HG02571 (cell line): ENCODE data around the gene EBPL.
"Not testable (repeated sequence)": the region's sequence is repeated elsewhere in the genome, so short reads cannot be mapped to it uniquely, and the experiment has no call there.

Experiments used
- ATAC-seq: cut with Tn5 transposase; IDR thresholded peaks from one replicate; pipeline ENCODE4 v1.9.1; 2021; ENCODE audit warnings: mild to moderate bottlenecking, moderate library complexity; ENCODE audit not compliant: unreplicated experiment

Gene EBPL

DNA sequence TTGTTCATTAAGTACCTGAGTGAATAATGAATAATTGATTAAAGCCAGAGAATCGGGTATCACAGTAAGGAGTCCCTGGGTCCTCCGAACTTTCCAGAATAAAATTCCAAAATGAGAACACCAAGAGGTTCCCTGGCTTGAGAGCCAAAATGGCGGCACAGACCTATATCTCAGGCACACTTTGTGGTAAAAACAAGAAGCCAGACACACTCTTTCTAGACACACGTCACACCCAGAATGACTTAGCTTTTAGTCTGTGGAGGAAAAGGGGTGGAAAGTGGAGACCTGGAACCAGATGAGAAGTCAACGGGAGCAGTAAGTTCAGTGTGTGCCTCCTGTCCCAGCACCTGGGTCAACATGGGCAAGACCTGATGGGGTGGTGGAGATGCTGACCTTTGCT is 54.6 kb downstream of the EBPL start:
- ATAC-seq = no peak

DNA sequence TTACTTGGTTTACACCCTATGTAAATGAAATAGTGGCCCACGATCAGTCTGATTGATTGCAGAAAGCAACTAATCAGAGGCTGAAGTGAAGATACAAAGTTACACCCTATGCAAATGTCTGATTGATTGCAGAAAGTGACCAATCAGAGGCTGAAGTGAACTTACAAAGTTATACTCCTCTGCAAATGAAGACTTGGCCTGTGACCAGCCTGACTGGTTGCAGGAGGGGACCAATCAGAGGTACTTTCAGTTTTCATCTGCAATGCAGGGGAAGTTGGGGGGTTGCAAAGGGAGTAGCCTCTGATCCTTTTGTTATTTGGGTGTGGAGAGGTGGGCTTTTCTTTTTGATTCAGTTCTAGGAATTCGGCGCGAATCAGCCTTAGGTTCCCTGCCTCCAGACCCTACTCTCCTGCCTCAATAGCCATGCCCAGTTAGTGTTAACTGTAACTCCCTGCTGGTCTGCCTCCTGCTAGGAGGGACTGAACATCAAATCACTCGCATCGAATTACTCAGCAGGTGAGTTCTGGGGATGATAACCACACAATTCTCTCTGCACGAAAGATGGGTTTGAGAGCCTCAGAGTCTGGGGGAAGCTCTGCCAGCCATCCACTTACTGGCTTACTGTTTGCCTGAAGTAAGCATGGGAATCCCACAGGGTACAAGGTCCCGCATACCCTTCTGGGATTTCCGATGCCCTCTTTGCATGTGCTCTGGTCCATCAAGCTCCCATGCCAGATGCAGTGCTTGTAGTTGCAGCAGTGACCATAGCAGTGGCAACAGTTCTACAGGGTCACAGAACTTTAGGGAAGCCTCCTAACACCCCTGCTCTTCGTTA is 55.5 kb downstream of the EBPL start:
- ATAC-seq = no peak

DNA sequence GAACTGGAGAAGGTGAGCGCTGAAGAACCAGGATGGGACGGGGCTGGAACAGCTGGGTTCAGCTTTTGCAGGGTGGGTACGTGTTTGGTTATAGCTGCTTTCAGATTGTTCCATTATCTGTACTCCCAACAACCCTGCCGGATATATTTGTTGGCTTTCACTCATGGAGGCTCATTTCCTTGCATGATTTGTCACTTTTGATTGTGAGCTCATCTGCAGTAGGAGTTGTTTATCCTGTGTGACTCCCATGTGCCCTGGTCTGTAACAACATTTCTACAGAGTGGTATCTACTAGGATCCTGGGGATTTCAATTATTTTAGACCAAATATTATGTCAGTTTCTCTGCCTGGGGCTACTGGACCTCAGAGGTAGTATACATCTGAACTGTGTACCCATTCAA is 57.6 kb downstream of the EBPL start:
- no peak for ATAC-seq

DNA sequence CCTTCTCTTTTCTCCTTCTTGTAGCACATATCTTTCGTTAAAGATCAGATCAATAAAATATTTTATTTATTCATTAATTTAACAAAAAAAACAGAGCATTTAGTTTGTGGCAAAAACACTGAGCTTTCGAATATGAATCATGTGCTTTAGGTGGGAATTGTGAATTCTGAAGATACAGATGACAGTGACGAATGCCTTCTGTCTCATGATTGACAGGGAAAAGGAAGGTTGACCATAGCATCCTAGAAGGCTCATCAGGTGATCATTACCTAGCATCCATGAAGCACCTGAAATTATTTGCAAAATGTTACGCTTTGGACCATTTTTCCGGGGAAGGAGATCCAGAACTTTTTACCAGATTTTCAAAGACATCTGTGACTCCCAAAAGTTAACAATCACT is 59.1 kb downstream of the EBPL start:
- no peak for ATAC-seq

DNA sequence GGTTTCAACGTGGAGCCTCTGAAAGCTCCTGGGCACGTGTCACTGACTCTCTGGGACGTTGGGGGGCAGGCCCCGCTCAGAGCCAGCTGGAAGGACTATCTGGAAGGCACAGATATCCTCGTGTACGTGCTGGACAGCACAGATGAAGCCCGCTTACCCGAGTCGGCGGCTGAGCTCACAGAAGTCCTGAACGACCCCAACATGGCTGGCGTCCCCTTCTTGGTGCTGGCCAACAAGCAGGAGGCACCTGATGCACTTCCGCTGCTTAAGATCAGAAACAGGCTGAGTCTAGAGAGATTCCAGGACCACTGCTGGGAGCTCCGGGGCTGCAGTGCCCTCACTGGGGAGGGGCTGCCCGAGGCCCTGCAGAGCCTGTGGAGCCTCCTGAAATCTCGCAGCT is 60.7 kb downstream of the EBPL start:
- no peak for ATAC-seq

DNA sequence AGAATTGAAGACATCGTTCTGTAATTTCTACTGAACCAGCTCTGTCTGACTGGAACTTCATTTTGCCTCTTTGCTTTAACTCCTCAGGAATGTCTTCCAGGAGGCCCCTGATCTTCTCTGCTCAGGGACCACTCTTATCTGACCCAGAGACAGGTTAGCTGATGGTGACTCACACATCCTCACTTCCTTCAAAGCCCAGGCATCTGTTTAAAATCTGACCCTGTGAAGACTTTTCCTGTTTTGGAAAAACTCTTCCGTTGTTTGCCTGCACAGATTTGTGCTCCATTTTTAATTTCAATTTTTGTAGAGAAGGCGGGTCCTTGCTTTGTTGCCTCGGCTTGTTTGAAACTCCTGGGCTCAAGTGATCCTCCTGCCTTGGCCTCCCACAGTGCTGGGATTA is 61.3 kb downstream of the EBPL start:
- no peak for ATAC-seq

DNA sequence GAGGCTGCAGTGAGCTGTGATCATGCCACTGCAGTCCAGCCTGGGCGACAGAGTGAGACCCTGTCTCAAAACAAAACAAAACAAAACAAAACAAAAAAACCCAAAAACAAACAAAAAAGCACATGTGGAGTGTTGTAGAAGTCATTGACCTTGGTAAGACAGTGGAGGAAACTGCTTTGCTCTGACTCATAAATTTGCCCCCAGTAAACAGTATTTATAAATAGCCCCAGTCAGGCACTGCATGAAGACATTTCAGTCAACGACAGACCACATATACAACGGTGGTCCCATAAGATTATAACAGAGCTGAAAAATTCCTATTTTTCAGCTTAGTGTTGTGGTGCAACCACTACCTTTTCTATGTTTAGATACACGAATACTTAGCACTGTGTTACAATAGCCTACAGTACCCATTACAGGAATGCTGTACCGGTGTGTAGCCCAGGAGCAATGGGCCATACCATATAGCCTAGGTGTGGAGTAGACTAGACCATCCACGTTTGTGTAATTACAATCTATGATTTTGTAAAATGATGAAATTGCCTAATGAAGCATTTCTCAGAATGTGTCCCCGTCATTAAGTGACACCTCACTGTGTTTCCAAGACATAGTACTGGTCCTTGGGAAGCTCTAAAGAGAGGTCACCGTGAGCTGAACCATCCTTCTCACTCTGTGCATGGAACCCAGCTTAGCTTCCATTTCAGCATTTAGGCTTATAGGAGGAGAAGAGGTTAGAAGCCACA is 61.9 kb downstream of the EBPL start:
- ATAC-seq = no peak

DNA sequence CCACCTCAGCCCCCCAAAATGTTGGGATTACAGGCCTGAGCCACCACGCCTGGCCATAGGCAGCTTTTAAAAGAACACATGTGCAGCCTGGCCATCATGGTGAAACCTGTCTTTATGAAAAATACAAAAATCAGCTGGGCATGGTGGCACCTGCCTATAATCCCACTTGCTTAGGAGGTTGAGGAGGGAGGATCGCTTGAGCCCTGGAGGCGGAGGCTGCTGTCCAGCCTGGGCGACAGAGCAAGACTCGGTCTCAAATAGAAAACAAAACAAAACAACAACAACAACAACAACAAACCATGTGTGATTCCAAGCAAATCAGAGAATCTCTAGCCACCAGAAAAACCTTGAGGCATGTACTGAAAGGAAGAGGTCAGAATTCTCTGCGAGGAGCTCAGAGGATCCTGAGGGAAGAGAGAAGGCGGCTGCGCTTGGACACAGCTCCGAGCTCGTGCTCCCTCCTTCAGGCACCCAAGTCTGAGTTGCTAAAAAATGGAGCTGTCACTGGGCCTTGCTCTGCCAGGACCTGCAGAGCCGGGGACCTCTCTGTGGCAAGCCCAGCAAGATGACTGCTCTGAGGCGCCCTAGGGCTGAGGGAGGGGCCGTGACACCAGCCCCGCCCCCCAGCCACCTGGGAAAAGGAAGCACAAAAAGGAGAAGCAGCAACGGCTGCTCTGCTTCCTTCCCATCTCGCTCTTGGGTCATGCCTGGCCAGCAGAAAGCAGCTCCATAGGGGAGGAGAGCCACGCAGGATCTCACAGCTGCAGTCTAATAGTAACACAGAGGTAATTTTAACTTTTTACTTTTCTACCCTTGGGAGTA is 63.2 kb downstream of the EBPL start, which contains the start of gene ARL11:
Gene ARL11 (plus strand): TSS at position 677 of the 822 bp plus-strand sequence. CDS start 1,941 bp downstream, outside the sequence.
- ATAC-seq = peak; percentile 91

DNA sequence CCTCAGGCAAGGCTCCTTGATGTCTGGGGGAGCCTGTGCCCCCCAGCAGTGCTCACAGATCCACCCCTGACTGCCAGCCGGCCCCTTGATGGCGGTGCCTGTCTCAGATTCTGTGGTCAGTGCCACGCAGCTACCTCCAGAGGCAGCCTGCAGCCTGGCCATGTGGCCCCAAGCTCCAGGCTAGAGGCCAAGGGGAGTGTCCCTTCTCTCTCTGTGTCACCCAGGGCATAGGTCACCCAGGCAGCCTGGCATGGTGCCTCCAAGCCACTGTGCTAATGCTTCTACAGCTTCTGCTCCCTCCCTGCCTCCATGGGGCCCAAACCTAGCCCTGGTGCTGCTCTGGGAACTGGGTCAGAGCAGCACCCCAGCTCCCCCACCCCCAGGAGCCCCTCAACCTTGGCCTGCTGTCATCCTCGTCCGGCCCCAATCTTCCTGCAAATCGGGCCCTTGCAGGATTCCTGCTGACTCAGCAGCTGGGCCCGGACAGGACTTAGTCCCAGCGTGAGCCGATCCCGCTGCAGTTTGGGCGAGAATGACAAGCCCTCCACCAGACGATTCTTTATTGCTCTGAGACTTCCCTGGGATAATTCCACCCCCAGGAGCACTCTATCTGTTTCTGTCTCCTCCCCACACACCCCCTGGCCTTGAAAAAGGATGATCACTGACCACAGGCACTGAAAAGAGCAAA is 65.8 kb downstream of the EBPL start:
- no peak for ATAC-seq

DNA sequence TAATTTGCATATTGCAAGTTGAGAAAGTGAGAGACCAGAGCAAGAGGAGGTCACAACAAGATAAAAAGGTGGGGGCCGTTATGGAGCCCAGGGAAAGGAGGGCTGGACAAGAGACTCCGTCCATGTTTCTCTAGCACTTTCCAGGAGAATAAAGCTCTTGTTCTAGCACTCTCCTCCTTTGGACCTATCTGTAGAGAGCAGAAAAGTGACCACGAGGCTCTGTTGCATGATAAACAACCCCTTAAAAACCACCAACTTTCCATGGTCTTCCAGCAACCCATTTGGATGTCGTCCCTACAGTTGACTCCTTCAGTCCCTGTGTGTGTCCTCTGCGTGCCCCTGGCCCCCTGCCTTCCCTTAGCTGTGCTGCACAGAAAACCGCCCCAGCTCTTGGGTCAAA is 67.1 kb downstream of the EBPL start:
- ATAC-seq = no peak

DNA sequence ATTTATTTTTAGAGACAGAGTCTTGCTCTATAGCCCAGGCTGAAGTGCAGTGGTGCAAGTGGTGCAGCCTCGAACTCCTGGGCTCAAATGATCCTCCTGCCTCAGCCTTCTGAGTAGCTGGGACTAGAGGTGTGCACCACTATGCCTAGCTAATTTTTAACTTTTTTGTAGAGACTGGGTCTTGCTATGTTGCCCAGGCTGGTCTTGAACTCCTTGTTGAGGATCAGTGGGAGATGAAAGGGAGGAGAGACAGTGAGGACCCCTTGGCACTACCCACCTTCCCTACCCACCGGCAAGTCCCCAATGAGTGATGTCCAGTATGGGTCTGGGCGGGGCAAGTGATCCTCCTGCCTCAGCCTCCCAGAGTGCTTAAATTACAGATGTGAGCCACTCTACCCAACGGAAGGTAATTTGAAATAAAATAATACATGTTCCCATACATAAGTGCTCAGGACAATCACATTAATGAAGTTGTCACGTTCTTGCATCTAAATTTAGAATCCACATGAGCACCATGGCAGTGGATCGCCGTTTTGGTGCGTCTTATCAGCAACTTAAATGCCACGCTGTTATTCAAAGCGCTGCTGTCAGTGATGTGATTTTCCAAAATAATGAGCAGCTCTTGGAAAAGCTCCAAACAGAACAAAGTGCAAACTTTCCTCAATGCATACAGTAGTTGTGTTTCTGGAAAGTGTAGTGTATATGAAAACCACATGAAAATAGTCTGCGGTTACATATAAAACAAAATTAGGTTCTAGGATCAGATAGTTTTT is 68.9 kb downstream of the EBPL start:
- no peak for ATAC-seq

DNA sequence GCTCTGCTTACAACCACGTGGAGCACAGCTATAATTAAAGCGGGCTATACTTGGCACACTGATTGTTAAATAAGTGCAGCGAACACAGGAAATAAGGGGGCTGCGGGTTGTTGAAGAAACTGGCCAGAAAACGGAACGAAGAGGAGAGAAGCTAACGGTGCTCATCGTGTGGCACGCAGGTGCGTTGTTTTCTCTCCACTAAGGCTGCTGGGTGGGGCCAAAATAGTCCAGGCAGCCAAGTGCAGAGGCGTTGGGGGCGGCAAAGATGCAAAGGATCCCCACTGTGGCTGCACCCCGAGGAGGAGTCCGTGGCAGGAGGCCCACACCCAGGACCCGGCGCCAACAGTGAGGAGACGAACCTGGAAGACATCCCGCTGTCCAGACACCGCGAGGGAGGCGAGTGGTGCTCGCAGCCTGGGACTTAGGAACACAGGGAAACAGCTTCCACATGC is 71.1 kb downstream of the EBPL start:
- peak; percentile 87 for ATAC-seq

DNA sequence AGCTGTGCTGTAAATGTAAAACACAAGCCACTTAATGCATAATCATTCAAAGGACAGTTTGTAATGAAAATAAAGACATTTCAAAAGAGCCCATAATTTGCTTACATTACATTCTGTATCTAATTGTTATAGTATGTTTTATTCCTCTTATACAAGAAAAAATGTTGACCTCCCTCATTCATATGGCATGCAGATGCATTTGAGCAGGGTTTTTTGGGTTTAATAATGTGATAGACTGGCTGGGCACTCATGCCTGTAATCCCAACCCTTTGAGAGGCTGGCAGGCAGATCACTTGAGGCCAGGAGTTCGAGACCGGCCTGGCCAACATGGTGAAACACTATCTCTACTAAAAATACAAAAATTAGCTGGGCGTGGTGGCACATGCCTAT is 74.6 kb downstream of the EBPL start:
- no peak for ATAC-seq

DNA sequence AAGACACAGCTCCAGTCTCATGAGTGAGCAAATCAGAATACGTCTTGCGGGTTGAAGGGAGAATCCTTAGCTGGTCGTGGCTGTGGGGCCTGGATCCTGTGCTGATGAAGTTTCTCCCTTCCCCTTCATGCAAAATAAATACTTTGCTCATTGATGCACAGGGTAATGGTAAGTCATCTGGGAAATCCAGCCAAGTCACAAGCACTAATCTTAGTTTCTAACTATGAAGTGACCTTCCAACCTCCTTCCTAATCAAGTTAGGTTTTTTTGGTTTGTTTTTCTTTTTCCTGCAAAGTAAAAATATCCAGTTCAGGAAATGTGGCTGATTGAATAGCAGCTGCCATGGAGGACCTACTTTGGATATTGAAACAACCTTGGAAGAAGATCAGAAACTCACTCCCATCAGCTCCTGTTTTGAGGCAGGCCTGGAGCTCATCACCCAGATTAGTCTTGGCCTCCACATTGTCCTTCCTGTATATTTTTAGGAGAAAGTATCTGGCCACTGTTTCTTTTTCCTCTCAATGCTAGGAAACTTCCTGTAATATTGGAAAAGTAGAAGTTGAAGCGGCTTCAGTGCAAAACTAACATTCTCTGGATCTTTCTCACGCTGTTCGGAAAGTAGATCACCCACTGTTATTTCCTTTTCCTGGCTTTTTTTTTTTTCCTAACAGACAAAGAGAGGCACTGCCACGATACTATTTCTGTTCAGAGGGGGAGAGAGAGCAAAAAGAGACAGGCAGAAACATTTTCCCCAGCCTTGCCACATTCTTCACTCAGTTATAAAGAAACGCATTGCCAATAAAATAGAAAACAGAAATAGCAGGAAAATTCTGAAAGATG is 75.2 kb downstream of the EBPL start:
- no peak for ATAC-seq

DNA sequence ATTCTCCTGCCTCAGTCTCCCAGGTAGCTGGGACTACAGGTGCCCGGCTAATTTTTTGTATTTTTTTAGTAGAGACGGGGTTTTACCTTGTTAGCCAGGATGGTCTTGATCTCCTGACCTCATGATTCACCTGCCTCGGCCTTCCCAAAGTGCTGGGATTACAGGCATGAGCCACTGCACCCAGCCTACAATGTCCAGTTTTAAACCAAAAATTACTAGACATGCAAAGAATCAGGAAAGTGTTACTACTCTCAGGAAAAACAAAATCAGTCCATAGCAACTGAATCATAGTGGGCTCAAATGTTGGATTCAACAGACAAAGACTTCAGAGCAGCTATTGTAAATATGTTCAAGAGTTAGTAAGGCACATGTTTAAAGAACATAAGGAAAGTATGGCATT is 79.2 kb downstream of the EBPL start:
- ATAC-seq = not testable (repeated sequence)
